Measurements from ENCODE around the gene ZNF319.

ZNF319 gene

GRCh38 chr16:57999971-58000705 lies at the start of gene ZNF319:
TSS of gene ZNF319 (minus strand) at chr16:58000672. CDS start at chr16:57998265, 2,407 bp downstream.
- DNase-seq (ENCODE audit: low spot score) = no peak
- TF ChIP-seq CTCF (IDR thresholded peaks at IDR 0.05; ENCODE audit: extremely low read depth, missing control alignments) = no peak

- DNase-seq (ENCODE audit: low spot score) = no peak
- TF ChIP-seq CTCF (IDR thresholded peaks at IDR 0.05; ENCODE audit: extremely low read depth, missing control alignments) = no peak
Measured at GRCh38 chr16:58049232-58050185, 49.0 kb upstream of the ZNF319 start.

GRCh38 chr16:58048494-58049231 lies 48.2 kb upstream of the ZNF319 start:
- peak; percentile 3 for DNase-seq (ENCODE audit: low spot score)
- TF ChIP-seq CTCF (IDR thresholded peaks at IDR 0.05; ENCODE audit: extremely low read depth, missing control alignments) = no peak

GRCh38 chr16:58047557-58048348 lies 47.3 kb upstream of the ZNF319 start:
- no peak for DNase-seq (ENCODE audit: low spot score)
- TF ChIP-seq CTCF (IDR thresholded peaks at IDR 0.05; ENCODE audit: extremely low read depth, missing control alignments) = no peak

DNA sequence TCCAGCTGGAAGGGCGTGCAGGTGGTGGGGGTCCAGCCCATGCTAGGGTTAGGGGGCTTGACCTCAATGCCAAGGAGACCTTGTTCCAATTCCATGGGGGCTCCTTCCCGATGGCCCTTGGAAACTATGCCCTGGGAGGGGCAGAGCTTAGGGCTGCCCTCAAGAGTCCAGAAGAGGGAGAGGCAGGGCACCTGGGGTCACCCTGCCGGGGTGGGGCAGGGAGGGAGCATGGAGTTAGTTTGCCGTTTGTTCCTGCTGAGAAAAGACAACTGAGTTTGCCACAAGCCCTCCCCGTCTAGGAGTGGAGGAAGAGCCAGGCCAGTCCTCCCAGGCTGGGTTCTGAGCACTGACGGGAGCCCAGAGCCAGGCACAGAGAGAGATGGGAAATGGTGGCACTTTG lies 46.5 kb upstream of the ZNF319 start:
- DNase-seq (ENCODE audit: low spot score) = no peak
- TF ChIP-seq CTCF (IDR thresholded peaks at IDR 0.05; ENCODE audit: extremely low read depth, missing control alignments) = no peak

GRCh38 chr16:58046054-58046881 lies 45.8 kb upstream of the ZNF319 start:
- TF ChIP-seq CTCF (IDR thresholded peaks at IDR 0.05; ENCODE audit: extremely low read depth, missing control alignments) = no peak
- no peak for DNase-seq (ENCODE audit: low spot score)
